ENCODE measurements around the gene ADAMTS8.

DNA sequence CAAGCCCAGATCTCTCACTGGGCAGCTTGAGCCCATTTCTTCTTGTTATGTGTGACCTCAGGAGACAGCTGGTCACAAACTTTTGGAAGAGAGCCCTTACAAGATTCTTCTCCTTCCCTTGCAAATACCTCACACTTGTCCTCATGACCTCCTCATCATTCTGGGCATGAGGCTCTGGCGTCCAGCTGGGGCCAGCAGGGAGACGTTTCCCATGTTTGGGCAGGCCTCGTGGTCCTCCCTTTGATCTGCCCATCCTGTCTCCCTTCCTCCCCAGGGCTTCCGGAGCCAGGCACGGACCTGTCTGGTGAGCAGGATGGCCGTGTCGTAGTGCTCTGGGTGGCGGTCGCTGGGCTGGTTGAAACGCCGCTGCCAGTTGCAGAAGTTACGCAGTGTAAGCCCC is 9.7 kb downstream of the ADAMTS8 start:
- no peak for TF ChIP-seq POLR2A (IDR thresholded peaks at IDR 0.05; ENCODE audit: low read length)
- no peak for TF ChIP-seq GATA1 (IDR thresholded peaks at IDR 0.05; ENCODE audit: low read depth, low read length)
